SU-DHL-6 (cell line): Measurements from ENCODE around the gene SEMA3B.

Source experiments
- H2AFZ ChIP-seq: fragments of 200-600 bp; sonication (generic); 2 replicates; pipeline ENCODE4 v1.6.1; 2014; ENCODE audit warnings: low read depth, mild to moderate bottlenecking, moderate library complexity, mixed read lengths, antibody characterized with exemption, low read length; ENCODE audit not compliant: severe bottlenecking
- H3F3A ChIP-seq: fragments of 200-600 bp; shearing (Covaris generic); 2 replicates; pipeline ENCODE4 v1.6.0; 2016; ENCODE audit warnings: antibody characterized with exemption, mild to moderate bottlenecking; ENCODE audit not compliant: insufficient read depth
- H3K27ac ChIP-seq: fragments of 200-600 bp; sonication (generic); 2 replicates; pipeline ENCODE4 v1.5.1; 2016; ENCODE audit warnings: low read depth, mild to moderate bottlenecking, low read length, moderate library complexity, mixed read lengths
- H3K27me3 ChIP-seq: fragments of 200-600 bp; sonication (generic), shearing (Covaris generic); 2 replicates; pipeline ENCODE4 v1.6.0; 2014; ENCODE audit warnings: mild to moderate bottlenecking, low read length
- H3K36me3 ChIP-seq: fragments of 200-600 bp; sonication (generic); 2 replicates; pipeline ENCODE4 v1.6.1; 2014; ENCODE audit warnings: mild to moderate bottlenecking, low read length, mixed read lengths
- H3K4me2 ChIP-seq: fragments of 300-600, 200-600 bp; shearing (Covaris generic), sonication (generic); 2 replicates; pipeline ENCODE4 v1.6.0; 2014; ENCODE audit warnings: low read length, low read depth, mild to moderate bottlenecking; ENCODE audit not compliant: poor library complexity, severe bottlenecking
- H3K4me3 ChIP-seq: fragments of 200-600 bp; sonication (generic); 2 replicates; pipeline ENCODE4 v1.5.1; 2014; ENCODE audit warnings: antibody characterized with exemption, low read length, mild to moderate bottlenecking, mixed read lengths; ENCODE audit not compliant: insufficient read depth, poor library complexity, severe bottlenecking
- H3K79me2 ChIP-seq: fragments of 200-600 bp; sonication (generic); 2 replicates; pipeline ENCODE4 v1.6.1; 2014; ENCODE audit warnings: mild to moderate bottlenecking, low read length, moderate library complexity; ENCODE audit not compliant: insufficient read depth
- H3K9ac ChIP-seq: fragments of 200-600 bp; sonication (generic); 2 replicates; pipeline ENCODE4 v1.7.0; 2014; ENCODE audit warnings: mild to moderate bottlenecking, low read length
- H3K9me2 ChIP-seq: fragments of 200-600 bp; sonication (generic); replicated peaks from 2 replicates; pipeline ENCODE4 v1.6.1; 2014; ENCODE audit warnings: low read length; ENCODE audit not compliant: insufficient read depth
- H3K9me3 ChIP-seq: fragments of 200-600 bp; sonication (generic); 2 replicates; pipeline ENCODE4 v1.6.1; 2014; ENCODE audit warnings: low read length, mixed read lengths; ENCODE audit not compliant: insufficient read depth
- H4K20me1 ChIP-seq: fragments of 200-600 bp; sonication (generic); 2 replicates; pipeline ENCODE4 v1.6.1; 2014; ENCODE audit warnings: low read depth, mild to moderate bottlenecking, antibody characterized with exemption, low read length, moderate library complexity, mixed read lengths
- EZH2phosphoT487 ChIP-seq: fragments of 200-600 bp; sonication (generic), shearing (Covaris generic); conservative IDR thresholded peaks from 2 replicates; pipeline ENCODE4 v1.6.1; 2018; ENCODE audit warnings: mild to moderate bottlenecking, antibody characterized with exemption, low read length, moderate library complexity, mixed read lengths
- TF ChIP-seq, protein P1 (sequence below): fragments of 200-600 bp; sonication (generic); IDR thresholded peaks from one replicate; pipeline ENCODE4 v1.5.1; 2017; ENCODE audit warnings: antibody characterized with exemption, mild to moderate bottlenecking, low read length, moderate library complexity; ENCODE audit not compliant: insufficient read depth, poor library complexity, severe bottlenecking

SEMA3B gene

DNA sequence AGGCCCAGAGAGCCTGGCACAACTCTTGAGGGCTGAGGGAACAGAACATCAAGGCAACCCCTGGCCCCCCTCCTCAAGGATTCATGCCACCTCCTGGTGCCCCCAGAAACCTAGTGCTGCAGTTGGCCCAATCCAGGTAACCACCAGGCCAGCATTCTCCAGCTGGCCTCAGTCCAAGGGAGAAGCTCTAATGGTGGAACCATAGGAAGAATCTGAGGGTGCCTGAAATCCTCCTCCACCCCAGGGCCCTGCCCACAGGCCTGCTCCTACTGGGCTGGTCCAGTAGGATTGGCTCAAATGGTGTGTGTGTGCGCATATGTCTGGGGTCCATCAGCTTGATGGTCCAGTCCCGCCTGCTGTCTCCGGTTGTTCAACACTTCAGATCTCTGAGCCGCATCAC, 45.9 kb downstream of the SEMA3B start:
- H3K36me3 ChIP-seq: no peaks in the 10 kb centered on the region
- no peaks in the 10 kb centered on the region for H3K27me3 ChIP-seq
- H3K9me2 ChIP-seq: no peaks in the 10 kb centered on the region
- 0 out of 2 replicates have a peak, but pooled peaks cover 1% of the 10 kb centered on the region for H3K9me3 ChIP-seq
- H2AFZ ChIP-seq: no peak overlapping the region
- no peak for TF ChIP-seq EZH2phosphoT487
- TF ChIP-seq, protein P1, sequence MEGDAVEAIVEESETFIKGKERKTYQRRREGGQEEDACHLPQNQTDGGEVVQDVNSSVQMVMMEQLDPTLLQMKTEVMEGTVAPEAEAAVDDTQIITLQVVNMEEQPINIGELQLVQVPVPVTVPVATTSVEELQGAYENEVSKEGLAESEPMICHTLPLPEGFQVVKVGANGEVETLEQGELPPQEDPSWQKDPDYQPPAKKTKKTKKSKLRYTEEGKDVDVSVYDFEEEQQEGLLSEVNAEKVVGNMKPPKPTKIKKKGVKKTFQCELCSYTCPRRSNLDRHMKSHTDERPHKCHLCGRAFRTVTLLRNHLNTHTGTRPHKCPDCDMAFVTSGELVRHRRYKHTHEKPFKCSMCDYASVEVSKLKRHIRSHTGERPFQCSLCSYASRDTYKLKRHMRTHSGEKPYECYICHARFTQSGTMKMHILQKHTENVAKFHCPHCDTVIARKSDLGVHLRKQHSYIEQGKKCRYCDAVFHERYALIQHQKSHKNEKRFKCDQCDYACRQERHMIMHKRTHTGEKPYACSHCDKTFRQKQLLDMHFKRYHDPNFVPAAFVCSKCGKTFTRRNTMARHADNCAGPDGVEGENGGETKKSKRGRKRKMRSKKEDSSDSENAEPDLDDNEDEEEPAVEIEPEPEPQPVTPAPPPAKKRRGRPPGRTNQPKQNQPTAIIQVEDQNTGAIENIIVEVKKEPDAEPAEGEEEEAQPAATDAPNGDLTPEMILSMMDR: no peak
- no peak overlapping the region for H3K9ac ChIP-seq
- no peak overlapping the region for H3K4me3 ChIP-seq
- peaks cover 4% of the 10 kb centered on the region; the same call in 1 of the 2 replicates for H3F3A ChIP-seq
- no peak overlapping the region for H3K4me2 ChIP-seq
- H4K20me1 ChIP-seq: no peaks in the 10 kb centered on the region
- H3K27ac ChIP-seq: no peak overlapping the region
- H3K79me2 ChIP-seq: no peaks in the 10 kb centered on the region

DNA sequence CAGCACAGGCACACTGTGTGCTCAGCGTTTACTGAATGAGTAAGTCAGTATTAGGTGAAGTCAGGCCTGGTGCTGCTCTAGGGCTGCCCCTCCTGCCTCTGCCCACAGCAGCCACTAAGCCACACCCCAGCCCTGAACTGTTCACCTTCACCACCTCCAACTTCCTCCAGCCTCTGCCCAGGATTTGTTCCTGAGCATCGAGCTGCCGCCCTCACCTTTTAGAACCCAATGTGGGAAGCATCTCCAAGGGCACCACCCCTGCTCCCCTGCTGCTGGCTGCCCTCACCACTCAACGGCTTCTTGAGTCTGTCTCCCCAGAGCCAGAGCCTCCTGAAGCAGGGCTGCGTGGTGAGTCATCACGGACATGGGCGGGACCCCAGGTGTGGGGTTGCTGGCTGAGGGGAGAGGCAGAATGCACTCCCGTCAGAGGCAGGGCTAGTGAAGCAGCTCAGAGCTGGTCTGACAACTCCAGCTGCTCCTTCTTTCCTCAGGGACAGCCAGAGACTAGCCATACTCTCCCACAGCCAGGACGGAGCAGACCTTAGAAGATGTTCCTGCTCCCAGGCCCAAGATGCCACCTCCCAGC, 47.8 kb downstream of the SEMA3B start:
- Histone ChIP-seq H4K20me1 (no peaks in the 10 kb centered on the region), H3K9me3 (no peaks in the 10 kb centered on the region), H3K4me3 (no peak overlapping the region), H3F3A (0 out of 2 replicates have a peak, but pooled peaks cover 3% of the 10 kb centered on the region), H3K4me2 (no peak overlapping the region), H3K27ac (no peak overlapping the region), H3K27me3 (no peaks in the 10 kb centered on the region), H2AFZ (no peak overlapping the region), H3K9ac (no peak overlapping the region), H3K36me3 (no peaks in the 10 kb centered on the region), H3K79me2 (no peaks in the 10 kb centered on the region), H3K9me2 (no peaks in the 10 kb centered on the region)
- TF ChIP-seq EZH2phosphoT487: no peak
- TF ChIP-seq, protein P1: no peak

DNA sequence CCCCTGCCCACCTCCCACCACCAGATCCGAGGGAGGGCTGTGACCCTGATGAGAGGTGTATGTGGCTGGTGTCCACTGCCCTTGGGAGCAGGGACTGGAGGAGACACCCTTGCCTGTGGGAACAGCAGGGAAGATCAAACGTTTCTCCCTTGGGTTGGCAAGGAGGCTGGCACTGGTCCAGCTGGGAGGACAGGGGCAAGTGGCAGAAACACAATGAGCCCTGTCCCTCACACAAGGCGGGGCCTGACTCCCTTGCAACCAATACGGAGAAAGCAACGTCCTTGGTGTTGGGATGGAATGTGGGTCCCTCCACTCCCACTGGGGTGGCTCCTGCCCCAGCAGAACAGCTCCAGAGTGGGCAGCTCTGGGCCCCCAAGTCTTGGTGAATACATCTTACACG, 48.4 kb downstream of the SEMA3B start:
- Histone ChIP-seq H3K27ac (no peak overlapping the region), H3K79me2 (no peaks in the 10 kb centered on the region), H3K27me3 (no peaks in the 10 kb centered on the region), H3F3A (0 out of 2 replicates have a peak, but pooled peaks cover 3% of the 10 kb centered on the region), H3K4me2 (no peak overlapping the region), H4K20me1 (no peaks in the 10 kb centered on the region), H3K9ac (no peak overlapping the region), H3K9me3 (no peaks in the 10 kb centered on the region), H3K36me3 (no peaks in the 10 kb centered on the region), H2AFZ (no peak overlapping the region), H3K4me3 (no peak overlapping the region), H3K9me2 (no peaks in the 10 kb centered on the region)
- TF ChIP-seq EZH2phosphoT487: no peak
- TF ChIP-seq, protein P1: no peak
